HG03354 (cell line): Measurements from ENCODE around the gene HS6ST3.

Source experiments
- ATAC-seq: cut with Tn5 transposase; IDR thresholded peaks from one replicate; pipeline ENCODE4 v1.9.1; 2021; ENCODE audit warnings: mild to moderate bottlenecking; ENCODE audit not compliant: unreplicated experiment, poor library complexity, severe bottlenecking

Gene HS6ST3

GRCh38 chr13:96617528-96617927 lies 527.6 kb downstream of the HS6ST3 start:
- no peak for ATAC-seq

- no peak for ATAC-seq
Measured at GRCh38 chr13:96621634-96622183, 531.8 kb downstream of the HS6ST3 start.

- ATAC-seq: no peak
Measured at GRCh38 chr13:96629331-96629730, 539.4 kb downstream of the HS6ST3 start.

DNA sequence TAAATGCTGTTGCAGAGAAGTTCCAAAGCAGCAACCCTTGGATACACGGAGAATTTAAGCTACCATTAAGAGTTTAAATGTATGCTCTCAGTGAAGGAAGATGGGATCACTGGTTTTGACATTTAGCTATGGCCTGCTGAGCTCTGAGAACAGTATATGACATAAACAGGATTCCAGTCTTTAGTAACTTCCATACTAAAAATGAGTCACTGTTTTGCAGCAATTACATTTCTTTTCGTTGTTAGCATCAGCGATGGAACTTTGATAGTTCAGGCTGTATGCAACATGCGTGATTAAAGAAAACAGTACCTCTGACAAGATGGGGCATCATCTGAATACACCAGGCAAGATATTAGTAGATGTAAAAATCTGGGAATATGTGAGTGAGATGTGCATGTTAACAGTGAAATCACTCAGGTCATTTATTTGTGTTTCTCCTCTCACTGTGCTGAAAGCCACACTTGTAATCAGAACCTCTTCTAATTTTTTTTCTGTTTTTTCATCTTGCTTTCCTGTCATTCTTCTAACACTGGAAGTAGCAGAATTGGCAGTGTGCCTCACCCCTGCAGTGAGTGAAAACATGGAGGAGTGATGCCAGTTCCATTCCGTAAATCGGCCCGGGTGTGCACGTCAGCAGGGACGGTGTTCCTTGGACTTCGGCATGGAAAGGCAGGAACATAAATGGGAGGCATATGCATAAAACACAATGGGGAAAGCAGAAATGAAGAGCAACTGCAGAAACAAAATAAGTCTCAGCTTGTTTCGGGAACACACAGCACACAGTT lies 542.8 kb downstream of the HS6ST3 start:
- ATAC-seq: no peak

DNA sequence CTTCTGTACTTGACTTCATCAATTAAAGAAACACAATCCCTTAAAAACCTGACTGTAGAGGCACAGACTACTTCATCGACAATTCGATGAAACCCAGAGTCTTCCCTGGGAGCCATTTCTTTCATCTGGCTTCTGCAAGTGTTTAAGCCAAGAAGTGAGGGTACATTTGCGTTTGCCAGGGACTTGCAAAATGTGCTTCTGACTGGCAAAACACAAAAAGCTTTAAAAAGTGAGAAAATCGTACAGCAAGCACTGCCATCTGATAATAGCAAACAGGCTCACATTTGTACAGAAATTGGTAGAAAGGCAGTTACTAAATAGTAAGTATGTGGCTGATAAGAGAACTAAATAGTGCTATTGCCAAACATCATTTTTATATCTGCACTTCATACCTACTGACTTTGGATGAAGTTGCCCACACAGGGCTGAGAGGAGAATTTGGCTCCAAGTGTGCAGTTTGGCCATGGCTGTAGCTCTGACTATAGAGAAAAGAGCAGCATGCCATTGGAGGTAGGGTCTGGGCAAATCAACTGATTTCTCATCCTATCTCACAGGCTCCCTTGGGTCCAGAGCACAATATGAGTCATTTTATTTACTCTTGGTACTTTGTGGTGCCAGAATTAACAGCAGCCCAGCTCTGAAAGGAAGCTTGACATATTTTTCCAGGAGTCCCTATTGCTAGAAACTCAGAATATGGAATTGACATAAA lies 546.2 kb downstream of the HS6ST3 start:
- no peak for ATAC-seq

DNA sequence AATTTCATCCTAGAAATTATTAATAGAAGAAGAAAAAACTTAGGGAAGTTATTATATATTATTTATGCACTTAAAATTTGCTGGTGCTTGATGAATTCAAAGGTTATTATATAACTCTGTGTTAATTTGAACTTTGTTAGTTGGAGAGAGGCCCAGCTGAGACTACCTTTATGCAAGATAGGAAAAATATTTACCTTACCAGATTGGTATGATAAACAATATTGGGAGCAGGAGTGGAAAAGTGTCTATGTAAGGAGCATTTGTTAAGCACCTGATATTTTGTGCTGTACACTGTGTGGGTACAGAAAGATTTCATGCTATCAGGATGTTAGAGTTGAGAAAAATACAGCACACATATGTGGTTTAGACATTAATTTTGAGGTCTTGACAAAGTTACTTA lies 547.1 kb downstream of the HS6ST3 start:
- no peak for ATAC-seq

DNA sequence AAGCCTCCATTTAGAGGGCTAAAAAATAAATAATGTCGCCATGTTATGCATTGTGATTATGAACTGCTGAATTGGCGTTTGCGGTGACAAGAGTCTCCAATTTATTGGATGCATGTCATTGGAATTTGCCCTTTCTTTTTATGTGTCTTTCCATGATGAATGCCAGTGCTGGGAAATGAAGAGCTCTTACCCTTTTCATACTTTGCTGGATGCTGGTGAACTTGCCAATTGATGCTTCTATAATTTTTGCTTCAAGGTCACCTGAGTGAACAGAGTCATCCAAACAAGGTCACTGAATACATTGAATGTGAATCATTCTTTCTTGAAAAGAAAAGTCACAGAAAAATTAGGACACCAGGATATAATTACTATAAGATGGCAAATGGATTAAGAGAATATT lies 556.2 kb downstream of the HS6ST3 start:
- no peak for ATAC-seq

- ATAC-seq: no peak
Measured at GRCh38 chr13:96646515-96647211, 556.8 kb downstream of the HS6ST3 start.

DNA sequence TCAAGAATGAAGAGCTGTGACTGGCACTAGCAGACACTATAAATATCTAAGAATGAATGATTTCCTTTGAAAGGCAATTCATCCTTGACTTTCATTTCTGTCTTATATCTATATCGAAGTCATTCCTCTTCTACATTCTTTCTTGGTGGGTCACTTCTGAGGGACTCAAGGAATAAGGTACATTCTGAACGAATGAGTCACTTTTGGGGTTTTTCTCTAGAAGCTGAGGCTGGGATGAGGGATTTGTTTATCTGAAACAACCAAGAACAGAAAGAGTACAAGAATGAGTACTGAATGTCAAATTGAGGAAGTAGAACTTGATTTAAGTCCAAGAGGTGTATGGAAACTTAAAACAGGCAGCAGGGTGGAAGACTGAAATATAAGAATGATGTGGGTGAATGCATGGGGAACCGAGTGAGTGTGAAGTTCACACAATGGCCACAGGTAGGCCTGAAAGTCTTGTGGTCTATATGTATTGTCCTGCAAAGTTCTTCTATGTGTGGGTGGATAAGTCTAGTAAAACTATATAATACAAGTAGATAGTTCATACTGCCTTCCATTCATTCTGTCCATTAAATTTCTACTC lies 560.5 kb downstream of the HS6ST3 start:
- ATAC-seq: peak; percentile 72

GRCh38 chr13:96651598-96651997 lies 561.7 kb downstream of the HS6ST3 start:
- no peak for ATAC-seq

- no peak for ATAC-seq
Measured at GRCh38 chr13:96652506-96652905, 562.6 kb downstream of the HS6ST3 start.

DNA sequence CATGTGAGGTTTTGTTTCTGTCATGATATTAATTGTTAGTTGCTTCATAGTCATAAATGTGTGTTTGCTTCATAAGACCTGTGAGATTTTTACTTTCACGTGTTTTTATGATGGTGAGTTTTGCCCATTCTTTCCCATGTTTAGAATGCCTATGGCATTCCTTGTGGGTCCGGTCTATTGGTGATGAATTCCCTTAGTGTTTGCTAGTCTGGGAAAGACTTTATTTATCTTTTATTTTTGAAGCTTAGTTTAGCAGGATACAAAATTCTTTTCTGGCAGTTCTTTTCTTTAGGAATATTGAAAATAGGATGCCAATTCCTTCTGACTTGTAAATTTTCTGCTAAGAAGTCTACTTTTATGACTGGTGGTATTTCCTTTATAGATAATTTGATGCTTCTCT lies 571.7 kb downstream of the HS6ST3 start:
- ATAC-seq: no peak

DNA sequence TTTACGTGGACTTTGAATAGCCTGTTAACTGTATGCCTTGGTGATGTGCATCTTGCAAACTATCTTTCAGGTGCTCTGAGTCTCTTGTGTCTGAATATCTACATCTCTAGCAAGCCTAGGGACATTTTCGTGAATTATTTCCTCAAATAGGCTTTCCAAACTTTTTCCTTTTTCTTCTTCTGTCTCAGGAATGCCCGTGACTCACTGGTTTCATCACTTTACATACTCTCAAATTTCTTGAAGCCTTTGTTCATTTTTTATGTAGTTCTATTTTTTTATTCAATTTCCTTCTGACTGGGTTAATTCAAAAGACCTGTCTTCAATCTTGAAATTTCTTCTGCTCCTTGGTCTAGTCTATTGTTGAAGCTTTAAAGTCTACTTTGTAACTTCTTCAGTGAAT lies 572.1 kb downstream of the HS6ST3 start:
- ATAC-seq: no peak

DNA sequence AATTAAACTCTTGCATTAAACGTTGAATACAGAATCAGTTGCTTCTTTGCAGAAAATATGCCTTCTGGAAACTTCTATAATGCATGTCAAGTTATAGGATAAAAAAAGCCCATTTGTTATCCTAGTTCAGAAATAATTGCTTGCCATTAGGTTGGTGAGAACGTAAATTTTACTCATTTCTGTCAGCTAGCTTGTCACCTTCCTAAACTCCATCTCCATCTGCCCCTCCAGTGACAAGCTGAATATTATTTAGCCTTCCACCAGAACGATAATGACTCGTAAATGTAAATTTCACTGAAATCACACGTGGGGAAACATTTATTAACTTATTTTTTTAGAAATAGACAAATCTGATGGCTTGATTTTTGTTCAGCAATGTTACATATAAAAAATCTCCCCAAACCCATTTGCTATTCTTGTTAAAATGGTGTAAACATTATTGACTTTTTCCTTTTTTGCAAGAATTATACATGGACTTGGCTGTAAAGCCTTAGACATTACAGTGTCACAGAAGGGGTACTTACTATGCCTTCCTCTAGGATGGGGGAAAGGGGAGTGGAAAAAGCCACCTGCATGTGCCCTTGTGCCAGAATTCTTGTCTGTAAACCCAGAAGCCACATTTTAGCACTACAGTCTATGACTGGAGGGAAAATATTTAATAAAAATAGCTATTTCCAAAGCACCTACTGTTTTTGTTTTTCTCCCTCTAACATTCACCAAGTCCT lies 577.5 kb downstream of the HS6ST3 start:
- ATAC-seq: no peak

DNA sequence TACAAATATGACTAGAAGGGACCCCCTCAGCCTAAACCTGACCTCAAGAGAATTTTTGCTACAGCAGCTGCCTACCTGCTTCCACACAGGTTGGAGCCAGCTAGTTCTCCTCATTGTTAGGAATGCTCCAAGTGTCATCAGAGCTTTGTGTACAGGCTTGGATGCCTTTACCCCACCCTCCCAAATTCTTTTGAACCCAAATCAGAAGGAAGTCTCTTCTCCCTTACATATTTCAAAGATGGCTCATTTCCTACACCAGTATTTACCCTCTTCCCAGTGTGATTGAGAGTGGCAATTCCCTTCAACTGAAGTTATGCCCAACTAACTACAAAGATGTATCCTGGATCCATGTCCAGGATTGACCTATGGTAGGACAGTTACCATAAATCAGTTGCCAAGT lies 581.2 kb downstream of the HS6ST3 start:
- no peak for ATAC-seq

DNA sequence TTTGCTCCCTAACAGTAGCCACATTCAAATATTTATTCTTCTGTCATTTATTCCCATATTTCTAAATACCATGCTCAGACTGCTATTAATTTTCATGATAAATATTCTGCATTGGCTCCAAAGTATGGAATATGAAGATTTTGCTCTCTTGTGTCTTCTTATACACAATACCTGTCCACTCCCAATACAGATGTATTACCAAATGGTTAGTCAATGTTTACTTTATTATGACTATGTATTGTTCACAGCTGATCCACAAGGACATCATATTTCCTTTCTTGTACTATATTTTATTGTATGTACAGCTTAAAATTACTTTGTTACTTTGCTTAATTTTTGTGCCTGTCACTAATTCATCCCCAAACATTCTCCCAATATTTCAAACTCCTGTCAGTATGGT lies 582.1 kb downstream of the HS6ST3 start:
- no peak for ATAC-seq

- ATAC-seq: no peak
Measured at GRCh38 chr13:96673825-96674224, 583.9 kb downstream of the HS6ST3 start.

- no peak for ATAC-seq
Measured at GRCh38 chr13:96677029-96677428, 587.1 kb downstream of the HS6ST3 start.

GRCh38 chr13:96678801-96679200 lies 588.9 kb downstream of the HS6ST3 start:
- no peak for ATAC-seq

DNA sequence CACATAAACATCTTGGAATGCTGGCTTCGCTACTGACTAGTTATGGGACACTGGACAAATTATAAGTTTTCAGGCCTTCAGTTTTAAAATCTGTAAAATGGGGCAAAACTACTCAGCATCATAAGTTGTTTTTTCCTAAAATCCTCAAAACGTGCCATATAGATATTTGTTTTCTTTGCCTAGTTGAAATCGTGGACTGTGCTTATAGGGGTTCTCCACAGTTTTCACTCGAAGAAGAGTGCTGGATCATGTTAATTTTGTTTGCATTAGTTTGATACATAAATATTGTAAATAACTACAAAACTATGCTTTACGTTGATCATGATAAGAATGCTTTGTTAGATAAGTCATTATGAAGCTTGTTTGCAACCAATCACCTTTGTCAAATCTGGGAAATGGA lies 591.0 kb downstream of the HS6ST3 start:
- no peak for ATAC-seq
